Activated CD4-positive, alpha-beta T cell treated with anti-CD3 and anti-CD28 coated beads, Interleukin-2, amount 50 U/mL, for 1 hour (primary cell): ENCODE data around the gene HECTD1.
"Not testable (repeated sequence)": the region's sequence is repeated elsewhere in the genome, so short reads cannot be mapped to it uniquely, and the experiment has no call there.

Source experiments
- DNase-seq: peaks from one replicate; pipeline ENCODE4 v3.0.0-alpha.2; 2020

Gene HECTD1

DNA sequence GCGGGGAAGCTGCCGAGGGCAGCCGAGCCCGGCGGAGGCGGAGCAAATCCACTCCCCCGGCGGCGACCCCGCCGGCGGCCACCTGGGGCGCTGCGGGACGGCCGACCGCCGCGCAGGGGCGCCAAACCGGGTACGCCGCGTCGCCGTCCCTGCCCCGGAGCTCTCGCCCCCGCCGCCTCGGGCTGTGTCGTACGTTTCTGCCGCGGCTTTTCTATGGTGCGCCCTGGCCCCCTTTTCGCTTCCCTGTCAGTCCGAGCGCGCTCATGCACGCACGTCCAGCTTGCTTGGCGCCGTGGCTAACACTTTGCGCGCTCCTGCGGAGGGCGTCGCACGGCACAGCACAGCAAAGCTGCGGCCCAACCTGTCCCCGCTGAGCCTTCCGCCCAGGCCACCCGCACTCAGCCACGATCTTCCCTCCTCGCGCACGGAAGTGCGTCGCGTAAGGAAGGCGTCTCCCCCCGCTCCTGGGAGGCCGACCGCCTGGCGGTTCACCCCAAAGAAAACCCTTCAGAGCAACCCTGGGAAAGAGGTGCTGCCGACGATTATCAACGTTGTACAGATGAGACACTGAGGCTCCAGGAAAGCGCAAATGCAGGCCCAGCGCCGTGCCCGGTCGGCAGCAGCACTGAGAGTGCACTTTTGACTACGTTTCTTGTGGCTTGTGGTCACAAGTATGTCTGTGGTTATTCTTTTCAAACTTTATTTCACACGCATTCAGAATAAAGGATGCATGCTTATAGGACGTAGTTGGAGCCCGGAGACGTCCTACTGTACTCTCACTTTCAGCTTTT, at the start of gene HECTD1:
HECTD1 (minus strand) TSS at position 39 of the 791 bp plus-strand sequence. CDS start 1,857 bp downstream, outside the sequence.
- peak; percentile 84 for DNase-seq

DNA sequence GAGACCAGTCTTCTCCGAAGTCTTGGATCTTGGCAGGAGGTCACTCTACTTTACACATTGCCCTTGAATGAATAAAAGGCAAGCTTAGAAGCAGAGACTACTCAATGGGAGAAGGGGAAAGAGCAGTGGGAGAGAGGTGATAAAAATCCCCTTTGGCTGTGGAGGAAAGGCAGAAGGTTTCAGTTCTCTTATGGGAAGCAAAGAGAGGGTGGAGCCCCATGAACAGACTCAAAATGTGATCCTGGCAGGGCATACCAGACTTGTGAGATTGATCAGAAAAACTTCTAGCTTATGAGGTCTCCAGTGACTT, 49.6 kb upstream of the HECTD1 start:
- no peak for DNase-seq

DNA sequence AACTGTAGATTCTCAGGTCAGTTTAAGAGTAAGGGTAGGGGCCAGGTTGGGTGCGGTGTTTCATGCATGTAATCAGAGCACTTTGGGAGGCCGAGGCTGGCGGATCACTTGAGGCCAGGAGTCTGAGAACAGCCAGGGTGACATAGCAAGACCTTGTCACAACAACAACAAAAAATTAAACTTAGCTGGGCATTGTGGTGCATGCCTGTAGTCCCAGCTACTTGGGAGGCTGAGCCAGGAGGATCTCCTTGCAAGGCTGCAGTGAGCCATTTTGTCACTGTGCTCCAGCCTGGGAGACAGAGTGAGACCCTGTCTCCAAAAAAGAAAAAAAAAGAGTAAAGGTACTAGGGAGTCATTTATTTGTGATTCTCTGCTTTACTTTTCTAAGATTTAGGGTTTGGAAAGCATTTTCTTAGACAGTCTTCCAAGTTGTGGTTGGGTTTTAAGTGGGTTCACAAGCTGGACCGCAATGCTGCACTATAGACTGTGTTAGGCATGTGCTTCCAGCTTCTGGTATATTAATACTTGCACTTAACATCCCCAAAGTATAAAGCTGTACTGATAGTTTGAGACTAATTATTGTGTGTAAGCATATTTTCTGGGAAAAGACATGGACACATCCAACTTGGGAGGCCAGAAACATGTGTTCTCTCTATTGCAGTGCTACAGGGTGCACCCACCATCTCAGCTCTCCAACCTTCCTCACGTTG, 49.1 kb upstream of the HECTD1 start:
- DNase-seq, result no peak

DNA sequence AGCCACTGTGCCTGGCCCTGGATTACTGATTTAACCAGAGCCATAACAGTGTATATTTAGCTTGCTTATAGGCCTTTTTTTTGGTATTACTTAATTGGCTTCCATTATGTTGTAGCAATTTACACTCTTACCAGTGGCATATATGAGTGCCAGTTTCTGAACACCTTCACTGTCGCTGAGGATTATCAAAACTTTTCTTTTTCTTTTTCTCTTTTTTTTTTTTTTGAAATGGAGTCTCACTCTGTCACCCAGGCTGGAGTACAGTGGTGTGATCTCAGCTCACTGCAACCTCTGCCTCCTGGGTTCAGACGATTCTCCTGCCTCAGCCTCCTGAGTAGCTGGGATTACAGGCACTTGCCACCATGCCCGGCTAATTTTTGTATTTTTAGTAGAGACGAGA, 48.3 kb upstream of the HECTD1 start:
- not testable (repeated sequence) for DNase-seq

DNA sequence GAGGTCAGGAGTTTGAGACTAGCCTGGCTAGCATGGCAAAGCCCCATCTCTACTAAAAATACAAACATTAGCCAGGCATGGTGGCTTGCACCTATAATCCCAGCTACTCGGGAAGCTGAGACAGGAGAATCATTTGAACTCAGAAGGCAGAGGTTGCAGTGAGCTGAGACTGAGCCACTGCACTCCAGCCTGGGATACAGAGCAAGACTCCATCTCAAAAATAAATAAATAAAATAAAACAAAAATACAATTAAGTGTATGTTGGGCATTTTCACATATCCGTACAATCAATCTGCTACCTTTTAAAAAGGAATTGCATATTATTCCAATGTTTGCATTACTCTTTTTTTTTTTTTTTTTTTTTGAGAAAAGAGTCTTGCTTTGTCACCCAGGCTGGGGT, 47.7 kb upstream of the HECTD1 start:
- no peak for DNase-seq

DNA sequence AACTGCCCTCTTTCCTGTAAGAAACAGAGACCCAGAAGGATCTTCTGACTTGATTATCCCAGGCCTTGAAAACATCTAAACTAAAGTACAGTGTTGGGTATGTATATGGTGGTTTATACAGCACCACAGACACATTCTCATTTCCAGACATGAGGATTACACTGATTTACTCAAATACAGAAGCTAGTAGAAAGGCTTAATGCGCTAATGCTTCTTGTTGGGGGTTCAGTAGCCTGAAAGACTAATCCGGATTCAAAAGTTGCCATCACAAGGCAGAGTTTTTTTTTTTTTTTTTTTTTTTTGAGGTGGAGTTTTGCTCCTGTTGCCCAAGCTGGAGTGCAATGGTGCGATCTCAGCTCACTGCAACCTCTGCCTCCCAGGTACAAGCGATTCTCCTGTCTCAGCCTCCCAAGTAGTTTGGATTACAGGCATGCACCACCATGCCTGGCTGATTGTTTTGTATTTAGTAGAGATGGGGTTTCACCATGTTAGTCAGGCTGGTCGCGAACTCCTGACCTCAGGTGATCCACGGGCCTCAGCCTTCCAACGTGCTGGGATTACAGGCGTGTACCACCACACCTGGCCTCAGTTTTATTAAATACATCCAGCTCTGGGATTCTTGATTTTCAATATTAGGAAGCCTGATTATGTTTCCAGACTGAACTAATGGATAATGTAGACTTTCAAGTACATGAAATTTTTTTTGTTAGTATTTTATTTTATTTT, 46.3 kb upstream of the HECTD1 start:
- no peak for DNase-seq

DNA sequence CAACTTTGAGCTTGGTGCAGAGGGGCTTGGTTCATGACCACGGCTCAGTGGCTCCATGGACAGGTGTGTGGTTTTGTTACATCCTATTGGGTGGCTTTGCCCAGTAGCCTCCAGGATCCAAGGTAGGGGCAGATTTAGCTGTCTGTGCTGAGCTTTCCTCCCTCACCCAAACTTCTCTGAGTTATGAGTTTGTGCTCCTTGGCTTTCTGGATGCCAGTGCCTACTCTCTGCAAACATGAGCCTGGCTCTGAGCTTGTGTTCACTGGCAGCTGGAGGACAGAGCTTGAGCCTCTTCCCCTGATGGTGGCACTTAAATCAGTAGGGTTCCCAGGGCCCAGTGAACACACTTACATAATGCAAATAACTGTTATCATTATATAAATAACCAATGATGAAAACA, 45.3 kb upstream of the HECTD1 start:
- DNase-seq, result no peak

DNA sequence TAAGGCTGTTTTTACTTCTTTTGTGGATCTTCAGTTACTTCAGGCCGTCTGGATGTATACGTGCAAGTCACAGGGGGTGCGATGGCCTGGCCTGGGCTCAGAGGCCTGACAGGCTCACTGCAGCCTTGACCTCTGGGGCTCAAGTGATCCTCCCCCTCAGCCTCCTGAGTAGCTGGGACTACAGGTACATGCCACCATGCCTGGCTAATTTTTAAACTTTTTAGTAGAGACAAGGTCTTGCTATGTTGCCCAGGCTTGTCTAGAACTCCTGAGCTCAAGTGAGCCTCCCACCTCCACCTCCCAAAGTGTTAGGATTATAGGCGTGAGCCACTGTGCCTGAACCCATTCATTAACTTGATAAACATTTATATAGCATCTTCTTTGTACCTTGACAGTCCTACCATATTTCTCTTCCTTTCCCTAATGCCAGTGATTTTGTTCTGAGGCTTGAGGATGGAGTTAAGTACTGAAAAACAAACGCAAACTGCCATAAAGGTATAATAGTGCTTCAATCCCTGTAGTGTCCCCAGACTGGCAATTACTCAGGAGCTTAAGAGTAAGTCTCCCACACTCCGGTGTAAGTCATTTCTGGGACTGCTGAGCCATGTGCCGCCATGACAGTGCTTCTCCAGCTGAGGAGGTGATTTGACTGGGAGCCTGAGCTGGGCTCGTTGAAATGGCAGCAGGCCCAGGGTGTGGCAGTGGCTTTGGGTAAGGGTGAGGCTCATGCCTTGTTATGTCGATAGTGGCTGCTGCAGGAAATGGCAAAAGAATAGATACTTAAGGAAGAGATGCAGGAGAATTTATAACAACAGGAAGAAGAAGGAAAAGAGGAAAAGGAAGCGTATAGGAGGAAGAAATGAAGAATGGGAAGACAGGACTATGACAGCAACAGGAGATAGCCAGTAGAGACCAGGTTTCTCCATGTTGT, 43.7 kb upstream of the HECTD1 start:
- no peak for DNase-seq

DNA sequence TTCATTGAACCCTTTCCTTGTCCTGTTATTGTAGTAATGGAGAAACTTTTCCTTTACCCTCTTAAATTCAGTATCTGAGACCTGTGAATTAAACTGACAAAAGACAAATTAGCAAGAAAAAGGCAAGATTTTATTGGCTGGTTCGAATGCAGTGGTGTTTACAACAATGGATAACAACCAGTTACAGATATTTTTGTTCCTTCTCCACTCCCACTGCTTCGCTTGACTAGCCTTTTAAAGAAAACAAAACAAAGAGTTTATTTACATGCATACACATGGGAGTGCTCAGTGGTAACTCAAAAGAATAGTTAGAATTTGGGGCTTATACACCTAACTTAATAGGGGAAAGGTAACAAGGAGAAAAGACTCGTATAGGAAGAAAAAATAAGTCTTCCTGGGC, 37.0 kb upstream of the HECTD1 start:
- no peak for DNase-seq

DNA sequence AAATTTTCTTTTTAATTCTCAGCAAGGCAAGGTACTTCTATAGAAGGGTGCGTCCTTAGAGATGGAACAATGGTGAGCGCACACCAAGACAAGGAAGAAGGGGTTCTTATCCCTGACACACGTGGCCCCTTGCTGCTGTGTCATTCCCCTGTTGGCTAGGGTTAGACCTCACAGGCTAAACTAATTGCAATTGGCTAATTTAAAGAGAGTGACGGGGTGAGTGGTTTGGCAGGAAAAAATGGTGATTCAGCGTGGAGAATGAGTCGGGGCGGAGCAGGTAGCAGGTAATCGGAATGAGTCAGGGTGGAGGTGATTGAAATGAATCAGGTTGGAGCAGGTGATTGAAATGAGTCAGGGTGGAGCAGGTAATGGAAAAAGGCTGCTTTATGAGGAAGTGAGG, 36.3 kb upstream of the HECTD1 start:
- DNase-seq, result no peak

DNA sequence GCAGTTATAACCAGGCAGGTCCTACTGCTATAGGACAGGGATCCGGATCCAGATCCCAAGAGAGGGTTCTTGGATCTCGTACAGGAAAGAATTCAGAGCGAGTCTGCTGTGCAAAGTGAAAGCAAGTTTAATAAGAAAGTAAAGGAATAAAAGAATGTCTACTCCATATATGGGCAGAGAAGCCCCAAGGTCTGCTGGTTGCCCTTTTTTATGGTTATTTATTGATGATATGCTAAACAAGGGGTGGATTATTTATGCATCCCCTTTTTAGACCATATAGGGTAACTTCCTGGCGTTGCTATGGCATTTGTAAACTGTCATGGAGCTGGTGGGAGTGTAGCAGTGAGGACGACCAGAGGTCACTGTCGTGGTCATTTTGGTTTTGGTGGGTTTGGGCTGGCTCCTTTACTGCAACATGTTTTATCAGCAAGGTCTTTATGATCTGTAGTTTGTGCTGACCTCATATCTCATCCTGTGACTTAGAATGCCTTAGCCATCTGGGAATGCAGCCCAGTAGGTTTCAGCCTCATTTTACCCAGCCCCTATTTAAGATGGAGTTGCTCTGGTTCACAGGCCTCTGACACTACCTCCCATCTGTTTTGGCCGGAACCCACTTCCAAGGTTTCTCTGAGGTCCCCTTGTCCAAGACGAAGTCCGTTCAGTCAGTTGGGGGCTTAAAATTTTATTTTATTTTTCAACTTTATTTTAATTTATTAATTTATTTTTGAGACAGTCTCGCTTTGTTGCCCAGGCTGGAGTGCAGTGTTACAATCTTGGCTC, 34.8 kb upstream of the HECTD1 start:
- DNase-seq, result not testable (repeated sequence)

DNA sequence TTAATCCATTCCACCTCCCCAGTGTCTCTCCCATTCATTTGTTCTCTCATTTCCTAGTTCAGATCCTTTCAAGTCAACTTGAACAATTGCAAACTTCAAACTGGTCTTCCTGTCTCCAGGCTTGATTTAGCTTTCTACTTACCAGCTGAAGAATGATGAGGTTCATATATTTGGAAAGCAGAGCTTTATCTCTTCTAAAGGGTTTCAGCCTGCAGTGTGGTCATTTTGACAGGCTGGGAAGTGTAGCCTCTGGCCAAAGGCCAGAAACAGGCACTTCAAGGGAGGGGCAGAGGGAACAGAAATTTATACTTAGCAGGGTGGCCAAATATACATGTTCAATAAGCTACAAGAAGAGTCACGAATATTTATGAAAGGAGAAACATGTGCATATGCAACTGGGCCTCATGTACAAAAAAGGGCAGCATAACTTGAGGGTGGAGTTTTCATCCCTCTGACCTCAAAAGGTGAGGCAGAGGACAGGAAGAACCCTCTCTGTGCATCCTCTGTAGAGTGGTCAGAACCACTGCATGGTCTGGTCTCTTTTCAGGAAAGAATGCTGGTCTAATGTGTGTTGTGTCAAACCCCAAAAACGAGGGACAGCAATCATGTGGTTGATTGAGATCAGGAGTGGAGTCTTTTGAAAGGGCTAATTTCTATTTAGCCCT, 34.0 kb upstream of the HECTD1 start:
- DNase-seq, result no peak

DNA sequence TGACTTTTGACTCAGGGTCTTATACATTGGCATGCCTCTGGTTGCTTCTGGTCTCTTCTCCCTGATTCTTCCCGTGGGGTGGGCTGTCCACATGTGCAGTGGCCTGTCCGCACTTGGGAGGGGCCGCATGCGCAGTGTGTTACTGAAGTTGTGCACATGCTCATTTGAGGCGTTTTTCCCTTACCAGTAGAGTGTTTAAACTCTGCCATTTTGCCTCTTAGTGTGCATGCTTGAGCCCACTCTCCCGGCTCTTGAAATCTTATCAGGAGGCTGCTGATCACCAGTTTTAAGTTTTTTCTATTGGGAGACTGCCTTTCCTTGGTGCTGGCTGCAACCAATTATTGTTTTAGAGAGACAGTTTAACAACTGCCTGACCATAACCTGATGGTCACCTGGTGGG, 32.1 kb upstream of the HECTD1 start:
- no peak for DNase-seq

DNA sequence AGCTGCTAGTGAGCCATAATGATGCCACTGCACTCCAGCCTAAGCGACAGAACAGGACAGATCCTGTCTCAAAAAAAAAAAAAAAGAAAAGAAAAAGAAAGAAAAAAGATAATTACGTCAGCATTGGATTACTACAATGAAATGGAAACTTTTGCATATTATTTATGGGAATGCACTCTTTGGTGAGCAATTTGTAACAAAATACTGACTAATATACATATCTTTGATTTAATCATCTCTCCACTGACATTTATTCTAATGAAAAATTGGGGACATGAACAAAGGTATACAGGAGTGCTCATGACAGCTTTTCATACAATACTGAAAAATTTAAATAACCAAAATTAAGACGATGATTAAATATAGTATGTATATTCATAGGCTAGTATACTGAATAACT, 27.9 kb upstream of the HECTD1 start:
- no peak for DNase-seq

DNA sequence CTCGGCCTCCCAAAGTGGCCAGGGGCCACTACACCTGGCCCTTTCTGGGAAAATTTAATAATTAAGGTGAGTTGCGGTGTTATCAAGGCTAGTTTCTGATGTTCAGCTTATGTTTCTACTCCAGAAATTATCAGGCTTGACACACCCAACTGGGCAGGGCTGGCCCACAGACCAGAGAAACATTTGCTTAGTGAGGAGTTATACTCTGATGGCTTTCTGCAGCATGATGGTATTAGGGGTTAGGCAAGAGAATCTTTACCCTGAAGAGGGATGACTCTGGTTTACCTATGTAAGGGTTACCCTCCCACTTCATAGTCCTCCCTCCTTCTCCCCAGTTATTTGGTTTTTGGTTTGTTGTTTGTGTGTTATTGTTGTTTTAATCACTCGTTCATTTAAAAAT, 24.5 kb upstream of the HECTD1 start:
- no peak for DNase-seq

DNA sequence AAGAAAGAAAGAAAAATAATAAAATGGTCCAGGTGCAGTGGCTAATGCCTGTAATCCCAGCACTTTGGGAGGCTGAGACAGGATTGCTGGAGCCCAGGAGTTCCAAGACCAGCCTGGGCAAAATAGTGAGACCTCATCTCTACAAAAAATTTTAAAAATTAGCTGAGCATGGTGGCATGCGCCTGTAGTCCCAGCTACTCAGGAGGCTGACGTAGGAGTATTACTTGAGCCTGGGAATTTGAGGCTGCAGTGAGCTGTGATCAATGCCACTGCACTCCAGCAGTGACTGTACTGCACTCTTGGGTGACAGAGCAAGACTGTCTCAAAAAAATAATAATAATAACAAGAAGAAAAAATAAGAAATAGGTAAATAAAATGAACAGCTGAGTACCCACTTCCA, 23.7 kb upstream of the HECTD1 start:
- DNase-seq, result not testable (repeated sequence)

DNA sequence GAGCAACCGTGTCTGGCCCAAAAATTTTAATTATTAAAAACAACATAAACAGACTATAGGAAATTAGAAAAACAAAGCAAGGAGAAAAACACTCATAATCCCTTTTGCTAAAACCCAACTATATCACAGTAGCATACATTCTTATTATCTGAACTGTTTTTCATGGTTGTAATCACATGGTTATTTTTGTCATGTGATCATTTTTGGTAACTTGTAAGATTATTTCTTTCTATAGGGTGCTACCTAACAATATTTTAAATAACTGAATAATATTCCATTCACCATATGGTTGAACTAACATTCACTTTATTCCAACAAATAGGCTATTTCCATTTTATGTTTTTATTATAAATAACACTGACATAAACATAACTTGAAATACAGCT, 23.0 kb upstream of the HECTD1 start:
- no peak for DNase-seq

DNA sequence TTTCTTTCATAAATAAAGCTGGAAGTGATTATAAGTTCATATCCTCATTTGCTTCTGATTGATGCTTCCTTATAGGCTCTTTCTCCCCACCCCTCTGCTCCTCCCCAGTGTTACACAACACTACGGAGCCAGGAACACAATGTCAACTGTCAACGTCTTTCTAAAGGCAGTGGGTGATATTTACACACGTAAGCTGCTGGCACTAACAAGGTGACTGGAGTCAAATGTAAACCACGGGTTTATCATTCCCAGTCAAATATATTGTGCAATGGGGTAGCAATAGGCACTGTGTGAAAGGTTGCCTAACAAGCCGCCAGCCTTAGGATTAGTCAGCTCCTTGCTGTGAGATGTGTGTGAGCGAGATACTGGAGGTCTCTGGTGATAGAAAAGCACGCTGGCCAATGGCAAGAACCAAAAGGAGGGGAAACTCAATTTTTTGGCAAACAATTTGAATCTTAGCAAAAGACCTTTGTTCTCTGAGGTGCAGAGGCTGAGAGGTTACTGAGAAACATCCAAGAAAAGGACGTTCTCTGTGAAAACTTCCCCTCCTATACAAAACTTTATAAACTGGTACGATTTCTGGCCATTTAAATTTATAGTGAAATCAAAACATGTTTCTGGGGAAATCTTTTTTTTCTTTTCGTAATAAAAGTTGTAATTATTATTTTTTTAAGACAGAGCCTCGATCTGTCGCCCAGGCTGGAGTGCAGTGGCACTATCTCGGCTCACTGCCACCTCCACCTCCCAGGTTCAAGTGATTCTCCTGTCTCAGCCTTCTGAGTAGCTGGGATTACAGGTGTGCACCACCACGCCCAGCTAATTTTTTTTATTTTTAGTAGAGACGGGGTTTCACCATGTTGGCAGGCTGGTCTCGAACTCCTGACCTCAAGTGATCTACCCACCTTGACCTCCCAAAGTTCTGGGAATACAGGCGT, 22.3 kb upstream of the HECTD1 start:
- no peak for DNase-seq

DNA sequence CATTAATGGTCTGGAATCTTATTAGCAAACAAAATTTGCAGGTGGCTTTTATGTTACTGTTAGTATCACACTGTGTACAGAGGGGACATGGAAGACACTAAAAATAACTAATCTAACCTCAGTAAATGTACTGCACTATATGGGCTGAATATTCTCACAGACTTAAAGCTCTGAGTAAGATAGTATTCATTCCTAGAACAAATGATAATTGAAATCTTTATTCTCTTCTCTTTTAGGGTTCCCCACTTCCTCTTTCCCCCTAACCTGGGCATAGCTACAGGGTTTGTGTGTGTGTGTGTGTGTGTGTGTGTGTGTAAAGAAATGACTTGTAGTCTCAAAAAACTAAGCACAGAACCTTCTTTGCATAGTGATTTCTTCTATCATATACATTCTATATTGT, 21.4 kb upstream of the HECTD1 start:
- no peak for DNase-seq

DNA sequence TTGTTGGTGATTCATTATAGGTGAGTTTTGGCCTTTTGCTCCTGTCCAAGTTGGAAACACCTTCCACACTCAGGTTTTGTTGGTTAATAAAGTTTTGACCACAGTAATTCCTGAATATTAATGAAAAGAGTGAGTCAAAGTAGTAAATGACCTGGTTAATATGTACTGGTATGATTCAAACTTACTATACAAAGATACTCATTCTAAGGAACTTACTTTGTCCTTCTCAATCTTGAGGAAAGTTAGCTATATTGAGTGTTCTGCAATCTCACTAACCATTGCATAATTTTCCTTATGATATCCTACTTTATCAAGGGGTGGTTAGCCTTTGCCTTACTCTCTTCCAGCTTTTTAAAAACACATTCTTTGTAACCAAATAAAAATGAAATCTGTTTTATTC, 20.9 kb upstream of the HECTD1 start:
- no peak for DNase-seq
